SK-N-MC (cell line): ENCODE measurements around the gene SEC16B.

Experiments
- DNase-seq: peaks from one replicate; pipeline ENCODE4 v3.0.0-alpha.2; 2011; ENCODE audit warnings: low read depth, low spot score
- H3K27ac ChIP-seq: fragments of 200-600 bp; sonication (generic); 2 replicates; pipeline ENCODE4 v1.5.1; 2016; ENCODE audit warnings: mixed run types
- H3K36me3 ChIP-seq: fragments of 200-600 bp; sonication (generic); 2 replicates; pipeline ENCODE4 v1.6.1; 2017; ENCODE audit warnings: antibody characterized with exemption, low read length, mixed read lengths; ENCODE audit not compliant: insufficient read depth
- H3K4me3 ChIP-seq: fragments of 200-600 bp; sonication (generic); 2 replicates; pipeline ENCODE4 v1.5.1; 2016
- H3K9ac ChIP-seq: fragments of 200-600 bp; sonication (generic); 2 replicates; pipeline ENCODE4 v1.8.0; 2017; ENCODE audit warnings: mixed run types, mixed read lengths; ENCODE audit not compliant: insufficient read length
- H3K9me3 ChIP-seq: fragments of 200-600 bp; sonication (generic); 2 replicates; pipeline ENCODE4 v1.6.1; 2017; ENCODE audit warnings: low read depth, mild to moderate bottlenecking, antibody characterized with exemption, low read length, moderate library complexity, mixed read lengths
- EZH2 ChIP-seq: fragments of 200-600 bp; sonication (generic); IDR thresholded peaks from one replicate; pipeline ENCODE4 v1.6.1; 2017; ENCODE audit warnings: antibody characterized with exemption
- FOXP2 ChIP-seq: optimal IDR thresholded peaks from 2 replicates; pipeline ENCODE3; 2011; ENCODE audit warnings: mild to moderate bottlenecking, moderate library complexity; ENCODE audit not compliant: insufficient read depth; ENCODE audit errors: extremely low read length, control extremely low read depth
- POLR2AphosphoS5 ChIP-seq: IDR thresholded peaks from 2 replicates; pipeline ENCODE4 v1.6.1; 2012; ENCODE audit warnings: mild to moderate bottlenecking, low read depth, low read length, borderline replicate concordance

SEC16B gene

GRCh38 chr1:177969825-177970371 is at the start of gene SEC16B:
Gene SEC16B, minus strand, starts transcription at chr1:177970058. Its CDS starts 2,077 bp downstream, at chr1:177967981.
- Histone ChIP-seq H3K9me3 (no peaks in the 10 kb centered on the region), H3K36me3 (no peaks in the 10 kb centered on the region), H3K9ac (no peak within 1 kb of the TSS), H3K4me3 (no peak within 1 kb of the TSS), H3K27ac (no peak within 1 kb of the TSS)
- DNase-seq, result no peak
- no peak for TF ChIP-seq EZH2
- no peak for TF ChIP-seq FOXP2
- no peak for TF ChIP-seq POLR2AphosphoS5

- TF ChIP-seq EZH2 (no peak), POLR2AphosphoS5 (no peak), FOXP2 (no peak)
- Histone ChIP-seq H3K9me3 (no peaks in the 10 kb centered on the region), H3K4me3 (no peak overlapping the region), H3K36me3 (no peaks in the 10 kb centered on the region), H3K9ac (no peak overlapping the region), H3K27ac (no peak overlapping the region)
- DNase-seq, result no peak
These were observed 49.8 kb upstream of the SEC16B start for GRCh38 chr1:178019622-178020021.

GRCh38 chr1:178019208-178019607 is 49.4 kb upstream of the SEC16B start:
- no peak for DNase-seq

GRCh38 chr1:178017517-178017916 is 47.7 kb upstream of the SEC16B start:
- no peak for DNase-seq
- Histone ChIP-seq H3K9me3 (no peaks in the 10 kb centered on the region), H3K4me3 (no peak overlapping the region), H3K27ac (no peak overlapping the region), H3K9ac (no peak overlapping the region), H3K36me3 (no peaks in the 10 kb centered on the region)
- no peak for TF ChIP-seq POLR2AphosphoS5
- no peak for TF ChIP-seq FOXP2
- no peak for TF ChIP-seq EZH2

More at GRCh38 chr1:178019208-178019607, 49.4 kb upstream of the SEC16B start:
- H3K36me3 ChIP-seq, result no peaks in the 10 kb centered on the region
- H3K27ac ChIP-seq, result no peak overlapping the region
- no peaks in the 10 kb centered on the region for H3K9me3 ChIP-seq
- no peak overlapping the region for H3K4me3 ChIP-seq
- H3K9ac ChIP-seq, result no peak overlapping the region
- no peak for TF ChIP-seq EZH2
- TF ChIP-seq POLR2AphosphoS5, result no peak
- TF ChIP-seq FOXP2, result no peak

GRCh38 chr1:178011864-178012503 is 42.1 kb upstream of the SEC16B start:
- Histone ChIP-seq H3K4me3 (no peak overlapping the region), H3K9ac (no peak overlapping the region), H3K36me3 (no peaks in the 10 kb centered on the region), H3K9me3 (no peaks in the 10 kb centered on the region), H3K27ac (no peak overlapping the region)
- TF ChIP-seq FOXP2 (no peak), POLR2AphosphoS5 (no peak), EZH2 (no peak)
- no peak for DNase-seq

GRCh38 chr1:178011465-178011828 is 41.6 kb upstream of the SEC16B start:
- no peaks in the 10 kb centered on the region for H3K36me3 ChIP-seq
- no peak for TF ChIP-seq FOXP2
- TF ChIP-seq EZH2, result peak; percentile 54
- TF ChIP-seq POLR2AphosphoS5, result no peak
- no peak overlapping the region for H3K27ac ChIP-seq
- no peak overlapping the region for H3K4me3 ChIP-seq
- no peaks in the 10 kb centered on the region for H3K9me3 ChIP-seq
- H3K9ac ChIP-seq, result no peak overlapping the region
- no peak for DNase-seq

- no peak for DNase-seq
- Histone ChIP-seq H3K4me3 (no peak overlapping the region), H3K27ac (no peak overlapping the region), H3K9ac (no peak overlapping the region), H3K36me3 (no peaks in the 10 kb centered on the region), H3K9me3 (no peaks in the 10 kb centered on the region)
- TF ChIP-seq POLR2AphosphoS5, result no peak
- no peak for TF ChIP-seq EZH2
- no peak for TF ChIP-seq FOXP2
These were observed 41.0 kb upstream of the SEC16B start for GRCh38 chr1:178010674-178011464.

GRCh38 chr1:178006043-178006442 is 36.2 kb upstream of the SEC16B start:
- TF ChIP-seq EZH2 (no peak), POLR2AphosphoS5 (no peak), FOXP2 (no peak)
- no peaks in the 10 kb centered on the region for H3K9me3 ChIP-seq
- DNase-seq, result no peak
- H3K27ac ChIP-seq, result no peak overlapping the region
- H3K4me3 ChIP-seq, result no peak overlapping the region
- H3K9ac ChIP-seq, result no peak overlapping the region
- H3K36me3 ChIP-seq, result no peaks in the 10 kb centered on the region
